Activated effector memory CD4-positive, alpha-beta T cell treated with Interleukin-2 at 50 U/mL for 16 hours (primary cell): ENCODE measurements around the gene ISYNA1.

Experiments used
- DNase-seq: peaks from one replicate; pipeline ENCODE4 v3.0.0-alpha.2; 2020

Gene ISYNA1

GRCh38 chr19:18390065-18390907 lies 47.6 kb downstream of the ISYNA1 start:
- DNase-seq, result no peak

- DNase-seq, result no peak
These were observed 48.2 kb downstream of the ISYNA1 start for GRCh38 chr19:18389726-18390064.

GRCh38 chr19:18388960-18389725 lies 48.8 kb downstream of the ISYNA1 start:
- DNase-seq, result no peak

- peak; percentile 71 for DNase-seq
These were observed 49.6 kb downstream of the ISYNA1 start for GRCh38 chr19:18388100-18388959.

- DNase-seq, result no peak
These were observed 51.2 kb downstream of the ISYNA1 start for GRCh38 chr19:18386543-18387271.

- DNase-seq, result no peak
These were observed 52.0 kb downstream of the ISYNA1 start, which contains the start of gene GDF15 for GRCh38 chr19:18385675-18386542. GDF15 (plus strand) TSS chr19:18386158; CDS start chr19:18386190, 32 bp downstream.

GRCh38 chr19:18385359-18385674 lies 52.6 kb downstream of the ISYNA1 start:
- DNase-seq, result no peak

GRCh38 chr19:18384775-18385174 lies 53.2 kb downstream of the ISYNA1 start:
- DNase-seq, result no peak
